ENCODE data around the gene VPS35.

DNA sequence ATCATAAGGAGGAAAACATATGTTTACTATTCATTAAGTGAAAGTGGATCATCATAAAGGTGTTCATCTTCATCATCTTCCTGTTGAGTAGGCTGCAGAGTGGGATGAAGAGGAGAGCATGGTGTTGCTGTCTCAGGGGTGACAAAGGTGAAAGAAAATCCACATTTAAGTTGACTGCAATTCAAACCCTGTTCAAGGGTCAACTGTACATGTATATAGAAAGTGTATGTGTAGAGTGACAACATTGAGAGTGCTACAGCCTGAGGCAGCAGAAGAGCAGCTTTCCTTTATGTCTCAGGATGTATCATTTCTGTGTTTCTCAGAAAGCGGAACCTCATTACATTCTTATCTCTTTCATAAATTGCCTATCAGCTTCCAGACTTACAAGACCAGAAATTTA lies 17.7 kb upstream of the VPS35 start:
- TF ChIP-seq, protein P1, sequence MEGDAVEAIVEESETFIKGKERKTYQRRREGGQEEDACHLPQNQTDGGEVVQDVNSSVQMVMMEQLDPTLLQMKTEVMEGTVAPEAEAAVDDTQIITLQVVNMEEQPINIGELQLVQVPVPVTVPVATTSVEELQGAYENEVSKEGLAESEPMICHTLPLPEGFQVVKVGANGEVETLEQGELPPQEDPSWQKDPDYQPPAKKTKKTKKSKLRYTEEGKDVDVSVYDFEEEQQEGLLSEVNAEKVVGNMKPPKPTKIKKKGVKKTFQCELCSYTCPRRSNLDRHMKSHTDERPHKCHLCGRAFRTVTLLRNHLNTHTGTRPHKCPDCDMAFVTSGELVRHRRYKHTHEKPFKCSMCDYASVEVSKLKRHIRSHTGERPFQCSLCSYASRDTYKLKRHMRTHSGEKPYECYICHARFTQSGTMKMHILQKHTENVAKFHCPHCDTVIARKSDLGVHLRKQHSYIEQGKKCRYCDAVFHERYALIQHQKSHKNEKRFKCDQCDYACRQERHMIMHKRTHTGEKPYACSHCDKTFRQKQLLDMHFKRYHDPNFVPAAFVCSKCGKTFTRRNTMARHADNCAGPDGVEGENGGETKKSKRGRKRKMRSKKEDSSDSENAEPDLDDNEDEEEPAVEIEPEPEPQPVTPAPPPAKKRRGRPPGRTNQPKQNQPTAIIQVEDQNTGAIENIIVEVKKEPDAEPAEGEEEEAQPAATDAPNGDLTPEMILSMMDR (IDR thresholded peaks at IDR 0.05) = no peak
- no peak for TF ChIP-seq POLR2A (IDR thresholded peaks at IDR 0.05)

Measured in body of pancreas (tissue), 4 donors.